HTERT RPE-1 (cell line): ENCODE measurements around the gene ACADS.

Source experiments
- in situ Hi-C: fragments of 300-500 bp; cut with MboI; formaldehyde crosslinking; loops from 4 replicates; pipeline ENCODE4 v1.14.3; 2020; ENCODE audit warnings: low sequenced_read_pairs

ACADS gene

GRCh38 chr12:120754792-120755191 lies 29.2 kb downstream of the ACADS start:
- in situ Hi-C loops, result no loop called here

GRCh38 chr12:120755269-120755668 lies 29.6 kb downstream of the ACADS start:
- in situ Hi-C loops, result no loop called here

- in situ Hi-C loops, result no loop called here
These were observed 31.7 kb downstream of the ACADS start for GRCh38 chr12:120757226-120757742.

- in situ Hi-C loops, result no loop called here
These were observed 32.3 kb downstream of the ACADS start for GRCh38 chr12:120757949-120758348.

- in situ Hi-C loops, result no loop called here
These were observed 33.4 kb downstream of the ACADS start for GRCh38 chr12:120758798-120759590.

GRCh38 chr12:120759591-120760348 lies 34.1 kb downstream of the ACADS start:
- in situ Hi-C loops, result no loop called here

- in situ Hi-C loops, result no loop called here
These were observed 35.0 kb downstream of the ACADS start for GRCh38 chr12:120760349-120761254.

GRCh38 chr12:120761519-120761934 lies 35.9 kb downstream of the ACADS start:
- in situ Hi-C loops, result no loop called here

GRCh38 chr12:120762086-120762485 lies 36.5 kb downstream of the ACADS start:
- in situ Hi-C loops, result no loop called here

GRCh38 chr12:120763250-120763649 lies 37.6 kb downstream of the ACADS start:
- in situ Hi-C loops, result no loop called here

GRCh38 chr12:120764816-120765215 lies 39.2 kb downstream of the ACADS start:
- in situ Hi-C loops, result no loop called here

GRCh38 chr12:120766566-120766965 lies 40.9 kb downstream of the ACADS start:
- in situ Hi-C loops, result no loop called here

- in situ Hi-C loops, result no loop called here
These were observed 41.7 kb downstream of the ACADS start for GRCh38 chr12:120767071-120768024.

GRCh38 chr12:120771097-120771496 lies 45.5 kb downstream of the ACADS start:
- in situ Hi-C loops, result no loop called here

- in situ Hi-C loops, result no loop called here
These were observed 48.7 kb downstream of the ACADS start for GRCh38 chr12:120774169-120774916.

GRCh38 chr12:120775862-120776552 lies 50.4 kb downstream of the ACADS start:
- in situ Hi-C loops, result no loop called here

- in situ Hi-C loops, result no loop called here
These were observed 57.6 kb downstream of the ACADS start for GRCh38 chr12:120783197-120783596.

- in situ Hi-C loops, result no loop called here
These were observed 59.2 kb downstream of the ACADS start for GRCh38 chr12:120784804-120785203.
